ENCODE results near the gene MBOAT2. TPM values are rescaled to one million over a fixed set of nuclear protein-coding genes. Genes with fewer than 3 reads are reported as not detected.
"Not testable (repeated sequence)": the region's sequence is repeated elsewhere in the genome, so short reads cannot be mapped to it uniquely, and the experiment has no call there.

Gene MBOAT2
- total RNA-seq, 1 donor from 2014 or later = 94.7 TPM

GRCh38 chr2:8939486-8940114 lies 63.9 kb downstream of the MBOAT2 start:
- peaks cover 31% of the 10 kb centered on the region for H3K36me3 Mint-ChIP-seq (ENCODE audit: unreplicated experiment)
- H3K27ac Mint-ChIP-seq (ENCODE audit: unreplicated experiment) = no peak overlapping the region
- no peak for TF ChIP-seq CTCF (IDR thresholded peaks at IDR 0.05)
- H3K4me3 Mint-ChIP-seq (ENCODE audit: unreplicated experiment) = no peak overlapping the region
- no peaks in the 10 kb centered on the region for H3K27me3 Mint-ChIP-seq (ENCODE audit: unreplicated experiment)
- peaks cover 5% of the 10 kb centered on the region for H3K4me1 Mint-ChIP-seq (ENCODE audit: unreplicated experiment)
- DNase-seq (ENCODE audit: extremely low spot score, unreplicated experiment) = no peak
- no peaks in the 10 kb centered on the region for H3K9me3 Mint-ChIP-seq (ENCODE audit: unreplicated experiment)

- no peak for TF ChIP-seq CTCF (IDR thresholded peaks at IDR 0.05)
- peaks cover 38% of the 10 kb centered on the region for H3K36me3 Mint-ChIP-seq (ENCODE audit: unreplicated experiment)
- H3K27ac Mint-ChIP-seq (ENCODE audit: unreplicated experiment) = no peak overlapping the region
- H3K4me1 Mint-ChIP-seq (ENCODE audit: unreplicated experiment) = peaks cover 5% of the 10 kb centered on the region
- no peaks in the 10 kb centered on the region for H3K27me3 Mint-ChIP-seq (ENCODE audit: unreplicated experiment)
- no peaks in the 10 kb centered on the region for H3K9me3 Mint-ChIP-seq (ENCODE audit: unreplicated experiment)
- DNase-seq (ENCODE audit: extremely low spot score, unreplicated experiment) = no peak
- no peak overlapping the region for H3K4me3 Mint-ChIP-seq (ENCODE audit: unreplicated experiment)
Observed at GRCh38 chr2:8938384-8938783, 65.1 kb downstream of the MBOAT2 start.

- peaks cover 4% of the 10 kb centered on the region for H3K9me3 Mint-ChIP-seq (ENCODE audit: unreplicated experiment)
- H3K4me1 Mint-ChIP-seq (ENCODE audit: unreplicated experiment) = peaks cover 5% of the 10 kb centered on the region
- H3K27me3 Mint-ChIP-seq (ENCODE audit: unreplicated experiment) = no peaks in the 10 kb centered on the region
- no peak overlapping the region for H3K4me3 Mint-ChIP-seq (ENCODE audit: unreplicated experiment)
- H3K27ac Mint-ChIP-seq (ENCODE audit: unreplicated experiment) = no peak overlapping the region
- TF ChIP-seq CTCF (IDR thresholded peaks at IDR 0.05) = no peak
- peaks cover 50% of the 10 kb centered on the region for H3K36me3 Mint-ChIP-seq (ENCODE audit: unreplicated experiment)
- no peak for DNase-seq (ENCODE audit: extremely low spot score, unreplicated experiment)
Observed at GRCh38 chr2:8935982-8936381, 67.5 kb downstream of the MBOAT2 start.

GRCh38 chr2:8934338-8934737 lies 69.1 kb downstream of the MBOAT2 start:
- Mint-ChIP-seq H3K9me3 (ENCODE audit: unreplicated experiment) (peaks cover 6% of the 10 kb centered on the region), H3K4me3 (ENCODE audit: unreplicated experiment) (no peak overlapping the region), H3K4me1 (ENCODE audit: unreplicated experiment) (peaks cover 2% of the 10 kb centered on the region), H3K27ac (ENCODE audit: unreplicated experiment) (no peak overlapping the region), H3K27me3 (ENCODE audit: unreplicated experiment) (no peaks in the 10 kb centered on the region), H3K36me3 (ENCODE audit: unreplicated experiment) (peaks cover 52% of the 10 kb centered on the region)
- DNase-seq (ENCODE audit: extremely low spot score, unreplicated experiment) = no peak
- no peak for TF ChIP-seq CTCF (IDR thresholded peaks at IDR 0.05)

GRCh38 chr2:8932702-8933101 lies 70.8 kb downstream of the MBOAT2 start:
- peaks cover 50% of the 10 kb centered on the region for H3K36me3 Mint-ChIP-seq (ENCODE audit: unreplicated experiment)
- H3K4me3 Mint-ChIP-seq (ENCODE audit: unreplicated experiment) = no peak overlapping the region
- H3K27ac Mint-ChIP-seq (ENCODE audit: unreplicated experiment) = no peak overlapping the region
- H3K27me3 Mint-ChIP-seq (ENCODE audit: unreplicated experiment) = no peaks in the 10 kb centered on the region
- peaks cover 2% of the 10 kb centered on the region for H3K4me1 Mint-ChIP-seq (ENCODE audit: unreplicated experiment)
- no peak for DNase-seq (ENCODE audit: extremely low spot score, unreplicated experiment)
- peaks cover 6% of the 10 kb centered on the region for H3K9me3 Mint-ChIP-seq (ENCODE audit: unreplicated experiment)
- no peak for TF ChIP-seq CTCF (IDR thresholded peaks at IDR 0.05)

GRCh38 chr2:8930185-8930584 lies 73.3 kb downstream of the MBOAT2 start:
- not testable (repeated sequence) for H3K4me1 Mint-ChIP-seq (ENCODE audit: unreplicated experiment); DNase-seq (ENCODE audit: extremely low spot score, unreplicated experiment); H3K4me3 Mint-ChIP-seq (ENCODE audit: unreplicated experiment); H3K9me3 Mint-ChIP-seq (ENCODE audit: unreplicated experiment); H3K27me3 Mint-ChIP-seq (ENCODE audit: unreplicated experiment); H3K27ac Mint-ChIP-seq (ENCODE audit: unreplicated experiment)
- peaks cover 58% of the 10 kb centered on the region for H3K36me3 Mint-ChIP-seq (ENCODE audit: unreplicated experiment)
